Ishikawa (cell line): ENCODE data around the gene SLC25A30.

ENCODE experiments used
- CREB1 ChIP-seq: IDR thresholded peaks from 2 replicates; pipeline ENCODE4 v1.6.1; 2012; ENCODE audit warnings: low read depth
- EGR1 ChIP-seq: IDR thresholded peaks from 2 replicates; pipeline ENCODE4 v1.6.1; 2012
- EP300 ChIP-seq: IDR thresholded peaks from 2 replicates; pipeline ENCODE4 v1.6.1; 2012; ENCODE audit warnings: borderline replicate concordance
- FOXM1 ChIP-seq: IDR thresholded peaks from 2 replicates; pipeline ENCODE4 v1.6.1; 2012; ENCODE audit warnings: low read depth, borderline replicate concordance
- RAD21 ChIP-seq: IDR thresholded peaks from 2 replicates; pipeline ENCODE4 v1.6.1; 2012; ENCODE audit warnings: low read depth
- TAF1 ChIP-seq: IDR thresholded peaks from 2 replicates; pipeline ENCODE4 v1.6.1; 2012; ENCODE audit warnings: low read depth, mild to moderate bottlenecking
- TCF12 ChIP-seq: IDR thresholded peaks from 2 replicates; pipeline ENCODE4 v1.6.1; 2012; ENCODE audit warnings: low read depth
- TEAD4 ChIP-seq: IDR thresholded peaks from 2 replicates; pipeline ENCODE4 v1.6.1; 2012
- USF1 ChIP-seq: IDR thresholded peaks from 2 replicates; pipeline ENCODE4 v1.6.1; 2012
- YY1 ChIP-seq: IDR thresholded peaks from 2 replicates; pipeline ENCODE4 v1.6.1; 2012; ENCODE audit warnings: low read depth
- ZBTB7A ChIP-seq: IDR thresholded peaks from 2 replicates; pipeline ENCODE4 v1.6.1; 2012; ENCODE audit warnings: low read depth
- TF ChIP-seq, protein P1 (sequence below): IDR thresholded peaks from 2 replicates; pipeline ENCODE4 v1.6.1; 2012; ENCODE audit warnings: low read depth, mild to moderate bottlenecking

GRCh38 chr13:45401314-45401713 lies 16.9 kb downstream of the SLC25A30 start:
- TF ChIP-seq TAF1 (no peak), EGR1 (no peak), FOXM1 (no peak), CREB1 (no peak), TCF12 (no peak), EP300 (no peak), RAD21 (no peak), ZBTB7A (no peak), YY1 (no peak), TEAD4 (no peak), USF1 (no peak)
- TF ChIP-seq, protein P1, sequence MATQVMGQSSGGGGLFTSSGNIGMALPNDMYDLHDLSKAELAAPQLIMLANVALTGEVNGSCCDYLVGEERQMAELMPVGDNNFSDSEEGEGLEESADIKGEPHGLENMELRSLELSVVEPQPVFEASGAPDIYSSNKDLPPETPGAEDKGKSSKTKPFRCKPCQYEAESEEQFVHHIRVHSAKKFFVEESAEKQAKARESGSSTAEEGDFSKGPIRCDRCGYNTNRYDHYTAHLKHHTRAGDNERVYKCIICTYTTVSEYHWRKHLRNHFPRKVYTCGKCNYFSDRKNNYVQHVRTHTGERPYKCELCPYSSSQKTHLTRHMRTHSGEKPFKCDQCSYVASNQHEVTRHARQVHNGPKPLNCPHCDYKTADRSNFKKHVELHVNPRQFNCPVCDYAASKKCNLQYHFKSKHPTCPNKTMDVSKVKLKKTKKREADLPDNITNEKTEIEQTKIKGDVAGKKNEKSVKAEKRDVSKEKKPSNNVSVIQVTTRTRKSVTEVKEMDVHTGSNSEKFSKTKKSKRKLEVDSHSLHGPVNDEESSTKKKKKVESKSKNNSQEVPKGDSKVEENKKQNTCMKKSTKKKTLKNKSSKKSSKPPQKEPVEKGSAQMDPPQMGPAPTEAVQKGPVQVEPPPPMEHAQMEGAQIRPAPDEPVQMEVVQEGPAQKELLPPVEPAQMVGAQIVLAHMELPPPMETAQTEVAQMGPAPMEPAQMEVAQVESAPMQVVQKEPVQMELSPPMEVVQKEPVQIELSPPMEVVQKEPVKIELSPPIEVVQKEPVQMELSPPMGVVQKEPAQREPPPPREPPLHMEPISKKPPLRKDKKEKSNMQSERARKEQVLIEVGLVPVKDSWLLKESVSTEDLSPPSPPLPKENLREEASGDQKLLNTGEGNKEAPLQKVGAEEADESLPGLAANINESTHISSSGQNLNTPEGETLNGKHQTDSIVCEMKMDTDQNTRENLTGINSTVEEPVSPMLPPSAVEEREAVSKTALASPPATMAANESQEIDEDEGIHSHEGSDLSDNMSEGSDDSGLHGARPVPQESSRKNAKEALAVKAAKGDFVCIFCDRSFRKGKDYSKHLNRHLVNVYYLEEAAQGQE = no peak
